ENCODE data around the gene YPEL2.

GRCh38 chr17:59400858-59401257, 69.4 kb downstream of the YPEL2 start:
- TF ChIP-seq, protein P1, sequence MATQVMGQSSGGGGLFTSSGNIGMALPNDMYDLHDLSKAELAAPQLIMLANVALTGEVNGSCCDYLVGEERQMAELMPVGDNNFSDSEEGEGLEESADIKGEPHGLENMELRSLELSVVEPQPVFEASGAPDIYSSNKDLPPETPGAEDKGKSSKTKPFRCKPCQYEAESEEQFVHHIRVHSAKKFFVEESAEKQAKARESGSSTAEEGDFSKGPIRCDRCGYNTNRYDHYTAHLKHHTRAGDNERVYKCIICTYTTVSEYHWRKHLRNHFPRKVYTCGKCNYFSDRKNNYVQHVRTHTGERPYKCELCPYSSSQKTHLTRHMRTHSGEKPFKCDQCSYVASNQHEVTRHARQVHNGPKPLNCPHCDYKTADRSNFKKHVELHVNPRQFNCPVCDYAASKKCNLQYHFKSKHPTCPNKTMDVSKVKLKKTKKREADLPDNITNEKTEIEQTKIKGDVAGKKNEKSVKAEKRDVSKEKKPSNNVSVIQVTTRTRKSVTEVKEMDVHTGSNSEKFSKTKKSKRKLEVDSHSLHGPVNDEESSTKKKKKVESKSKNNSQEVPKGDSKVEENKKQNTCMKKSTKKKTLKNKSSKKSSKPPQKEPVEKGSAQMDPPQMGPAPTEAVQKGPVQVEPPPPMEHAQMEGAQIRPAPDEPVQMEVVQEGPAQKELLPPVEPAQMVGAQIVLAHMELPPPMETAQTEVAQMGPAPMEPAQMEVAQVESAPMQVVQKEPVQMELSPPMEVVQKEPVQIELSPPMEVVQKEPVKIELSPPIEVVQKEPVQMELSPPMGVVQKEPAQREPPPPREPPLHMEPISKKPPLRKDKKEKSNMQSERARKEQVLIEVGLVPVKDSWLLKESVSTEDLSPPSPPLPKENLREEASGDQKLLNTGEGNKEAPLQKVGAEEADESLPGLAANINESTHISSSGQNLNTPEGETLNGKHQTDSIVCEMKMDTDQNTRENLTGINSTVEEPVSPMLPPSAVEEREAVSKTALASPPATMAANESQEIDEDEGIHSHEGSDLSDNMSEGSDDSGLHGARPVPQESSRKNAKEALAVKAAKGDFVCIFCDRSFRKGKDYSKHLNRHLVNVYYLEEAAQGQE (IDR thresholded peaks at IDR 0.05; ENCODE audit: insufficient replicate concordance, low read depth) = no peak
- TF ChIP-seq CTCF (IDR thresholded peaks at IDR 0.05; ENCODE audit: insufficient read depth, low read length) (no peak), POLR2AphosphoS5 (IDR thresholded peaks at IDR 0.05; ENCODE audit: low read depth) (no peak)

Data from HL-60 (cell line).